GM19238 (cell line): ENCODE measurements around the gene PIEZO2.
"Not testable (repeated sequence)": the region's sequence is repeated elsewhere in the genome, so short reads cannot be mapped to it uniquely, and the experiment has no call there.

Experiments
- DNase-seq: peaks from one replicate; pipeline ENCODE4 v3.0.0; 2011; ENCODE audit warnings: low spot score; ENCODE audit not compliant: insufficient read length

PIEZO2 gene

GRCh38 chr18:10928011-10928771 lies 221.2 kb downstream of the PIEZO2 start:
- no peak for DNase-seq

DNA sequence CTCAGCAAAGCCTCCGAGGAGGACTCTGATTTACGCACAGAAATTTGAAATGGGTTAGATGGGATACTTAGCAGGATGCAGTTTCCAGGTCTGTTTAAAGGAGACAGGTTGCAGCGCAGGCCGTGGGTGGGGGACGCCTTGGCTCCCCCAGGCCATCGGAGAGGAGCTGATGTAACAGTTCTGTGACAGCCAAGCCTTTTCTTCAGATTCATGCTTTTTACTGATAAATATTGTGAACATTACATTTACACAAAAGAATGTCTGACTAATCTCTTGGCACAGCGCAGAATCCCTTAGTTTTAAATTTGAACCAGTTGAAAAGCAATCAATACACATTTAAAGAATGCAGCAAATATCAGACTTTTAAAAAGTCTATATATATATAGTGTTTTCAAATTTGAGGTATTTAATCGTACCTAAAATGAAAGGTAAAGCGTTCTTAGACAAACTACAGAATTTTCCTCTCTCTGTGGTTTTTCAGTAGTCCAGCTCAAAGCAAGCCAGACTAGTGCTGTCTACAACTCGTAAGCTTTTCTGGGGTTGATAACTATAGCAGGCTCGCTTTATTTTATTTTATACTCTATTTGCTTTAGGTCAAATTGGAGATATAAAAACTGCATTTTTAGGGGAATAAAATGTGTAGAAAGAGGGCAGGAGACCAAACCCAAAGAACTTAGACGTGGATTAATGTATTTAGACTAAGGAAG lies 221.9 kb downstream of the PIEZO2 start:
- DNase-seq: no peak

DNA sequence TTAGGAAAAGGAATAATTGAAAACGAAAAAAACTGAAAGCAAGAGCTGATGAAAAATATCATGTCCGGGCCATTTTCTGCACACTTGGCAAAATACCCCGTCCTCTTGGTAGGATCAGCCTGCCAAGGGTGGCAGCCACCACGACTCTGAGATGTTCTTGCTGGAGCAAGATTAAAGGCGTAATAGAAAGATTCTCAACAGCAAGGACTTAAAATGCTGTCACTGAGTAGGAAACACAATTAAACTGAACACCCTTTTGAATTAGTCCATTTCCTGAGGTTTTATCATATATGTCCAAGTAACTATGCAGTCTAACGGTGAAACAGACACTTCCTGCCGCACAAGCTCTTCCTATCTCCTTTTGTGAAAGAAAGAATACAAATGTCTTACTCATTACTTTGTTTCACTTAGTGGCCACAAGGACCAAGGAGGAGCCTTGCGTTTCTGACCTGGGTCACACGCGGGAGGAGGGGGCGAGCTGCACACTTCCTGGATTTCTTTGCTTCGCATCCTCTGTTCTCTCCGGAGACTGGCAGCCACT lies 222.7 kb downstream of the PIEZO2 start:
- DNase-seq: no peak

DNA sequence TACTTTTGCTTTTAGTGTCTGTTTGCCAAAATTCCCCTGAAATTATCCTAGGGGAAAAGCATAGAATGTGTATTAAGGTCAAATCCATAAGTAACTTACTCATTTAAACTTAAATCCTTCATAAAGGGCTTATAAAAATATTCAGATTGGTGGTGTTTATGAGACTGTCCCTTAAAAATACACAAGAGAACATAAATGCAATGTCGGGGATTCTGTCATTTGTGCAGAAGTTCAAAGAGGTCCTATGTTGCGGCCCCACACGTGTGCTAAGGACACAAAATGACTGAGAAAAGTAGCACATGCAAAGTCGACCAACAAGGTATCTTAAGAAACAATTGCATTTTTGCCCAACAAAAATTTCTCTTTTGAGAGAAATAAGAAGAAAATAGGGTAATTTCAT lies 225.1 kb downstream of the PIEZO2 start:
- DNase-seq: no peak

DNA sequence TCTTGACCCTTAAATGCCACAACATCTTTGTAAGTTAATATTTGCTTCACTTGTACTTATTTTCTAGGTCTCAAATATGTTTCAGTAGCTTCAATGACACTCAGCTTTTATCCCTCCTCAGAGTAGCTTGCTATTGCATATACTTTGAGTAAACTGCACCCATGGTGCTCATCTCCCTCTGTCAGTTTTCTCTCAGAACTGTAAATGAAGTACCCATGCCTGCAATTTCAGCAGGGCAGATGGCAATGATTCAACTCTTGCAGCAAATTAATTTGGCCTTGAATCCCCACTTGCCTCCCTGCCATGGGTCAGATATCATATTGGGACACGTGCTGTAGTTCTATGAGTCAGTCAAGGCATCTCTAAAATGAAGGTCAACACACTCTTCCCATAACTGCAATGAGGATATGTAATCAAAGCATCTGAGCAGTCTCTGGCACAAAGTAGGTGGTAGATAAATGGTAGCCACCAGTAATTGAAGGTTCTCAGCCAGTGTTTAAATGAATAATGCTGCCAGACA lies 225.8 kb downstream of the PIEZO2 start:
- no peak for DNase-seq

DNA sequence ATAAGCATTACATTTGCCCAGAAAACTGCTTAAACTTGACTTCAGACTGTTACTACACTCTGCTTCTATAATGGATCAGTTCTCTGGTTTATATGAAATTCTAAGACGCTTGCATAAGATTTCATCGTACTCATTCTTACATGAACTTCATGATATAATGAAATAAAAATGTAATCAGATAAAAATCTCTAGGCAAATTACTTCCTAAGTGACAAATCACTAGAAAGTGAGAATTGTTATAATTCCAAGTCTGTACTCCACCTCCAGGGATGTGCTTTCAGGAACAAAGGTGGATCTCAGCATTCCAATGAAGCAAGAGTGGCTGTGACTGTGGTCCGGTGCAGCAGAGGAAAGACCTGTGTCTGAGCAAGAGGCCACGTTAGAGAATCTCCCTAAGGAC lies 226.2 kb downstream of the PIEZO2 start:
- DNase-seq: no peak

- not testable (repeated sequence) for DNase-seq
These were observed 226.7 kb downstream of the PIEZO2 start for GRCh38 chr18:10922712-10923111.

GRCh38 chr18:10920309-10920708 lies 229.1 kb downstream of the PIEZO2 start:
- not testable (repeated sequence) for DNase-seq

- DNase-seq: no peak
These were observed 229.5 kb downstream of the PIEZO2 start for GRCh38 chr18:10919851-10920250.

DNA sequence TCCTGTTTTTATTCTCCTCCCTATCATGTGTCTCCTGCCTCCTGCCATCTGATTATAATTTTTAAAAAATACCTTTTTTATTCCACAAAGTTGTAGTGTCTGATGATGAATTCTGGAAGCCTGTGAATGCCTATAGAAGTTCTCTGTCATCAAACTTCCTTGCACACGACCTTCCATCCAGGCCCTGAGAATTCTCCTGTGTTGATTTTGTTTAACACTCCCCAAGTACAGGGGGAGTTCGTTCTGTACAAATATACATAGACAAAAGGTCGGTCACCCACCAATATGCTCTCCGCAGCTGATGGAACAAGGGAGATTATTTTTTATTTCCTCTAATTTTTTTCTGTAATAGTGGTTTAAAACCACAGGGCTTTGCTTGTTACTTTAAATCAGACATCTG lies 232.5 kb downstream of the PIEZO2 start:
- no peak for DNase-seq

- DNase-seq: no peak
These were observed 233.0 kb downstream of the PIEZO2 start for GRCh38 chr18:10916387-10916786.

DNA sequence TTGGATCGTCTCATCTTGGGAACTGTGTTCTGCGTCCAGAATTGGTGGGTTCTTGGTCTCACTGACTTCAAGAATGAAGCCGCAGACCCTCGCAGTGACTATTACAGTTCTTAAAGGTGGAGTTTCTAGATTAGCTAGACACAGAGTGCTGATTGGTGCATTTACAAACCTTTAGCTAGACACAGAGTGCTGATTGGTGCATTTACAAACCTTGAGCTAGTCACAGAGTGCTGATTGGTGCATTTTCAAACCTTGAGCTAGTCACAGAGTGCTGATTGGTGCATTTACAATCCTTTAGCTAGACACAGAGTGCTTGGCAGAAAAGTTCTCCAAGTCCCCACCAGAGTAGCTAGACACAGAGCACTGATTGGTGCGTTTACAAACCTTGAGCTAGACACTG lies 233.6 kb downstream of the PIEZO2 start:
- not testable (repeated sequence) for DNase-seq

GRCh38 chr18:10914610-10915009 lies 234.8 kb downstream of the PIEZO2 start:
- not testable (repeated sequence) for DNase-seq

DNA sequence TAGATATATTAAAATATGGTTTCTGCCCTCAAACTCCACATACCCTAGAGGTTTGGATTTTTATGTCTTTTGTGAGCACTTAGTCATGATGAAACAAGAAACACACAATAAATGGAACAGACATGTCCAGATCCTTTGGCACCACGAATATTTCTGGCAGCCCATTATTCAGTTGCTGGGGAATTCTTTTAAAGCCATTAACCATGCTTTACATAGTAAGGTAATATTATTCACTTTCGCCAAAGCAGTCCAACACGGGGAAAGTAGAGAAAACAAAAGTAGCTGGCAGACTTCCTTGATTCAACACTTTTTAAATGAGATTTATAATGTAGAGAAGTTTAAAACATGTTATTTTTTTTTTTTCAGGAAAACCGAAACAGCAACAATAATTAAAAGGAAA lies 235.4 kb downstream of the PIEZO2 start:
- no peak for DNase-seq

GRCh38 chr18:10912790-10913545 lies 236.4 kb downstream of the PIEZO2 start:
- DNase-seq: no peak

GRCh38 chr18:10909724-10910123 lies 239.6 kb downstream of the PIEZO2 start:
- no peak for DNase-seq

DNA sequence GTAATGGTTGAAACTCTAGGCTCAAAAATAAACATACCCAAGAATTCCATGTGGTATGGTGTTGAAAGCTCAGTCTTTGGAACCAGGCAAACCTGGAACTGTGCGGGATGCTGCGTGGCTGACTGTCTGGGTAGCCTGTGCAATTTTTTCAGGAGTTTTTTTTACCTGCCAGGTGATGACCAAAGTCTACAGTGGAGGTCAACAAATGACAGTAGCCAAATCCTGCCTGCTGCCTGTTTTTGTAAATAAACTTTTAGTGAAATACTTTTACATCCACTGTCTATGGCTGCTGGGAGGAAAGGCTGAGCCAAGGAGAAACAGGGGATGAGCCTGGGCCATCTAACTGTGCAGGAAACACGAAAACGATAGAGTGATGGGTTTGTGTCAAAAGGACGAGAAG lies 240.6 kb downstream of the PIEZO2 start:
- no peak for DNase-seq

DNA sequence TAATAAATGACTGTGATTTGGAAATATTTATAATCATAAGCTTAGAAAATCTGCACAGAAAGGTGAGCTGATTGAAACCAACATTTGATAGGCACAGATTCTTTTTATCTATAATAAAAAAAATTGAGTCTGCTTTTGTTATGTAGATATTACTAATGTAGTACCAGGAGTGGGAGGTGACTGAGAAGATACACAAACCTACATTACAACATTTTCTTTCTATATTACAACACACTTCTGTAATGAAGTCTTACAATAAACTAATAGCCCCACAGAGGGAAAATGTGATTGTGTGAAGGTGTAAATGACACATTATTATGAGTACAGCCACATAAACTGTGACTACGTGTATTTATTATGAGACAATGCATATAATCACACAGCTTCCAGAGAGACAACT lies 241.6 kb downstream of the PIEZO2 start:
- DNase-seq: no peak

- DNase-seq: no peak
These were observed 248.0 kb downstream of the PIEZO2 start for GRCh38 chr18:10901329-10901728.

DNA sequence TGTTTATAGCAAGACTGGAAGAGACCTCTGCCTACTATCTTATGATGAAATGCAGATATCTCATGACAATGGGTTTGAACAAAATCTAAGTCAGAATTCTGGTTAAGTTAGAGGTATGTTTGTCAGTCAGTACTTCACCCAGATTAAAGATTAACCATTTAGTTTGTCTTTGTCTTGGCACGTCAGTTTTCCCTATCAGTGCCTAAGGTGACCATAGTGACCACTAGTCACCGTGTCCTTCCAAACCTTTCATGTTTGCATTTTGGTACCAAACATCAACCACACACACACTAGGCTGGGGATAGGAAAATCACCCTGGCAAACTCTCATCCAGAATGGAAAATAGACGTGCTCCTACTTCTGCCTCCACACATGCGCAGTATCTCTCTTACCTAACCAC lies 248.9 kb downstream of the PIEZO2 start:
- DNase-seq: no peak

GRCh38 chr18:10899481-10899880 lies 249.9 kb downstream of the PIEZO2 start:
- no peak for DNase-seq
